Measurements from ENCODE around the gene PRUNE1.

- TF ChIP-seq POLR2A (IDR thresholded peaks at IDR 0.05; ENCODE audit: extremely low read depth, insufficient read length) (no peak), CTCF (IDR thresholded peaks at IDR 0.05; ENCODE audit: low read depth, low read length) (no peak)
Measured at GRCh38 chr1:150997126-150997872, 10.9 kb upstream of the PRUNE1 start.

Data from NB4 (cell line).